Spleen (tissue), 11 donors: ENCODE measurements around the gene PTPRN2. TPM values are rescaled to one million over a fixed set of nuclear protein-coding genes. Genes with fewer than 3 reads are reported as not detected.

Experiments
- DNase-seq: peaks from one replicate; pipeline ENCODE4 v3.0.0-alpha.2; 2020
- H3K27ac ChIP-seq, 8 donors: fragments of 200-600 bp; sonication (generic) in 7 of 8; 1 replicate in 4 of 8; 2 replicates in 4 of 8; pipeline versions ENCODE4 v1.5.0 to v1.8.0; 2016 to 2021; ENCODE audit warnings: inconsistent platforms in 4 of 8, mild to moderate bottlenecking in 4 of 8, moderate library complexity in 1 of 8
- H3K27me3 ChIP-seq, 7 donors: fragments of 200-600 bp; sonication (generic) in 6 of 7; replicated peaks in 1 of 7; 1 replicate in 4 of 7; 2 replicates in 3 of 7; pipeline versions ENCODE4 v1.5.0 to v1.8.0; 2016 to 2021; ENCODE audit warnings: inconsistent platforms in 3 of 7, mild to moderate bottlenecking in 1 of 7
- H3K36me3 ChIP-seq, 6 donors: fragments of 200-600 bp; sonication (generic) in 5 of 6; 1 replicate in 4 of 6; 2 replicates in 2 of 6; pipeline versions ENCODE4 v1.5.0 to v1.8.0; 2016 to 2021; ENCODE audit warnings: inconsistent platforms in 2 of 6
- H3K4me1 ChIP-seq, 6 donors: fragments of 200-600 bp; sonication (generic) in 5 of 6; 1 replicate in 3 of 6; 2 replicates in 3 of 6; pipeline versions ENCODE4 v1.5.0 to v1.8.0; 2016 to 2021; ENCODE audit warnings: inconsistent platforms in 3 of 6
- H3K4me3 ChIP-seq, 8 donors: fragments of 200-600 bp; sonication (generic) in 7 of 8; 1 replicate in 4 of 8; 2 replicates in 4 of 8; pipeline versions ENCODE4 v1.5.0 to v1.8.0; 2016 to 2021; ENCODE audit warnings: inconsistent platforms in 4 of 8, mild to moderate bottlenecking in 4 of 8, moderate library complexity in 2 of 8
- H3K9me3 ChIP-seq, 8 donors: fragments of 200-600 bp; sonication (generic) in 7 of 8; 1 replicate in 4 of 8; 2 replicates in 4 of 8; pipeline versions ENCODE4 v1.5.0 to v1.8.0; 2016 to 2021; ENCODE audit warnings: inconsistent platforms in 4 of 8
- POLR2A ChIP-seq, 3 donors: fragments of 450-650 bp; IDR thresholded peaks; one replicate each; pipeline ENCODE4 v1.5.1; 2017; ENCODE audit warnings: antibody characterized with exemption in 3 of 3, mild to moderate bottlenecking in 1 of 3
- POLR2AphosphoS5 ChIP-seq, 3 donors: sonication (generic); formaldehyde crosslinking; IDR thresholded peaks; one replicate each; pipeline ENCODE4 v1.5.1; 2017; ENCODE audit warnings: antibody characterized with exemption in 3 of 3
- WGBS, 5 donors: extraction: QIAGEN DNeasy Blood & Tissue Kit in 3 of 5; methylation state at CpG; one replicate each; pipeline versions ENCODE4 v1.1.5 to v1.1.7; 2013 to 2018; 5-methylcytosine and 5-hydroxymethylcytosine counted together
- intact Hi-C: fragments of 100-400 bp; cut with DNase I; formaldehyde crosslinking; loops from one replicate; pipeline ENCODE4 v1.15.0; 2023; ENCODE audit warnings: low total_unique reads
- polyA plus RNA-seq, 3 donors: library from polyadenylated mRNA; stranded (reverse); fragments of 200-250 nt; gene quantifications; one replicate each; pipeline ENCODE4 v1.2.1, GENCODE V29; 2013
- total RNA-seq, 7 donors: library from RNA; depleted of rRNA in 3 of 7; stranded (reverse); fragments of >200 nt in 3 of 7; fragmentation: NEBNext Ultra II Directional in 4 of 7; extraction: Animal tissue kit (Norgen Biotek cat#: 25700) in 4 of 7; gene quantifications; one replicate each; pipeline versions ENCODE4 v1.1.0 to v1.2.1, GENCODE V29; 2016 to 2021
- TF ChIP-seq, protein P1 (sequence below), 11 experiments: fragments of 200-600 bp in 7 of 11; fragments of 450-650 bp in 4 of 11; sonication (generic) in 4 of 11; IDR thresholded peaks in 8 of 11; conservative IDR thresholded peaks in 3 of 11; 1 replicate in 7 of 11; 2 replicates in 4 of 11; pipeline versions ENCODE4 v1.4.0 to v1.8.0; 2016 to 2021; ENCODE audit warnings: antibody characterized with exemption in 11 of 11, inconsistent platforms in 4 of 11, mild to moderate bottlenecking in 1 of 11
- donor health status: healthy with polysubstance abuse.
- donor health status: DM: no; HTN: no; CAD: no; lungs with moderate emphysema.
- donor health status: DM: no; HTN: no; CAD: no.
- donor health status: Bipolar disorder and iron deficiency.
- donor health status: healthy.
- donor health status: DM: no; HTN: no; CAD: no.
- donor health status: DM: yes; HTN: yes; CAD: no.

Gene PTPRN2
- total and polyA plus RNA-seq, 10 donors = 7.0 to 22.8 (median 16.8) TPM

DNA sequence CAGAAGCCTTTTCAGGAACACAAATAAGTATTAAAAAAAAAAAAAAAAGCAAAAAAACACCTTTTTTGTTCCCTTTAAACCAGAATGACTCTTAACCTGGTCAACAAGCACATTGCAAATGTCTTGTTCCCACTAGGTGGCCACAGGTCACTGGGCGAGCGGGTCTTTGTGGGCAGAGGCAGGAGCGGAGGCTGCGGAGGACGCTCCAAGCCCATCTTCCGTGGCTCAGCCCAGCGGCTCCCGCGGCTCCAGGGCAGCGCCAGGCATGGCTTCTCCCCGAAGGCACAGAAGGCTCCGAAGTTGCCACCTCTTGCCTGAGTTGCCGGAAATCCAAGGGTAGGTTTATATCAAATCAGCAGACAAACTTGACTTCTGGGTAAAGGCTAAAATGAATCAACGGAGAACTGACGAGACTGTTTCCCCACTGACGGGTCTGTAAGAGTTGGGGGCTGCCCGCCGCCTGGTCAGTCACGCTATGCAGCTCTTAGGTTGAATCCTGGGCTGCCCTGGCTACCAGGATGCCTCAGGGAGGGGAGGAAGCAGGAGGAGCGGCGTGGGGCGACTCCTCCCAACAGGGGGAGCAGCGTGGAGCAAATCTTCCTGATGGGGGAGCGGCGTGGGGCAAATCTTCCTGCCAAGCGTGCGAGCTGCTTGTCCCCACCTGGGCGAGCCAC lies 144.5 kb downstream of the PTPRN2 start:
- H3K4me3 ChIP-seq = no peak overlapping the region
- no peaks in the 10 kb centered on the region for H3K9me3 ChIP-seq
- peaks cover 0 to 31% (median 0%) of the 10 kb centered on the region in 7 donors for H3K27me3 ChIP-seq
- TF ChIP-seq POLR2A (IDR thresholded peaks at IDR 0.05) (no peak), POLR2AphosphoS5 (IDR thresholded peaks at IDR 0.05) (no peak)
- TF ChIP-seq, protein P1, sequence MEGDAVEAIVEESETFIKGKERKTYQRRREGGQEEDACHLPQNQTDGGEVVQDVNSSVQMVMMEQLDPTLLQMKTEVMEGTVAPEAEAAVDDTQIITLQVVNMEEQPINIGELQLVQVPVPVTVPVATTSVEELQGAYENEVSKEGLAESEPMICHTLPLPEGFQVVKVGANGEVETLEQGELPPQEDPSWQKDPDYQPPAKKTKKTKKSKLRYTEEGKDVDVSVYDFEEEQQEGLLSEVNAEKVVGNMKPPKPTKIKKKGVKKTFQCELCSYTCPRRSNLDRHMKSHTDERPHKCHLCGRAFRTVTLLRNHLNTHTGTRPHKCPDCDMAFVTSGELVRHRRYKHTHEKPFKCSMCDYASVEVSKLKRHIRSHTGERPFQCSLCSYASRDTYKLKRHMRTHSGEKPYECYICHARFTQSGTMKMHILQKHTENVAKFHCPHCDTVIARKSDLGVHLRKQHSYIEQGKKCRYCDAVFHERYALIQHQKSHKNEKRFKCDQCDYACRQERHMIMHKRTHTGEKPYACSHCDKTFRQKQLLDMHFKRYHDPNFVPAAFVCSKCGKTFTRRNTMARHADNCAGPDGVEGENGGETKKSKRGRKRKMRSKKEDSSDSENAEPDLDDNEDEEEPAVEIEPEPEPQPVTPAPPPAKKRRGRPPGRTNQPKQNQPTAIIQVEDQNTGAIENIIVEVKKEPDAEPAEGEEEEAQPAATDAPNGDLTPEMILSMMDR (IDR thresholded peaks at IDR 0.05 in 8 of 11, conservative IDR thresholded peaks at IDR 0.05 in 3 of 11) = no peak
- 83 to 88% (median 85%) methylated on average over 27 to 28 of the region's 28 CpGs for WGBS, 5 donors
- DNase-seq = no peak
- intact Hi-C loops = no loop called here
- H3K36me3 ChIP-seq = no peaks in the 10 kb centered on the region
- H3K27ac ChIP-seq = no peak overlapping the region
- no peaks in the 10 kb centered on the region for H3K4me1 ChIP-seq

DNA sequence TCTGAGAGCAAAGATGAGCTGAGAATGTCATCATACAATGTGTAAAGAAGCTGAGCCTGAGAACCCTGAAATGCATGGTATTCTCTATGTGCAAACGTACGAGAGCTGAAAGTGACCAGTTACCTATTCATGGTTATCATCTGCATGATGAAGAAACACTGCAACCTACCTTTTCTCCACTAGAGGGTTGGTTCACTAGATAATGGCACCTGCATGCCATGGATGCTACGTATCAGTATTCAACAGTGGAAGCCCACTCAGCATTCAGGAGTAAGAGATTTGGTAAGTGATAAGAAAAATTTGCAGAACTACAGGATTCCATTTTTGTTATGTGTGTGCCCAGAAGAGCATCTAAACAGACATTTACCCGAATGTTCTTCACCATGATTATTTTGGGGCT lies 145.4 kb downstream of the PTPRN2 start:
- no peaks in the 10 kb centered on the region for H3K9me3 ChIP-seq
- 48 to 63% (median 59%) methylated on average over 4 of the region's 4 CpGs for WGBS, 5 donors
- H3K27ac ChIP-seq = no peak overlapping the region
- H3K36me3 ChIP-seq = no peaks in the 10 kb centered on the region
- peaks cover 0 to 29% (median 0%) of the 10 kb centered on the region in 7 donors for H3K27me3 ChIP-seq
- no peak for DNase-seq
- H3K4me3 ChIP-seq = no peak overlapping the region
- no peaks in the 10 kb centered on the region for H3K4me1 ChIP-seq
- TF ChIP-seq, protein P1 (IDR thresholded peaks at IDR 0.05 in 8 of 11, conservative IDR thresholded peaks at IDR 0.05 in 3 of 11) = peak in 1 of 11 experiments; percentile 16
- no peak for TF ChIP-seq POLR2AphosphoS5 (IDR thresholded peaks at IDR 0.05)
- intact Hi-C loops = no loop called here

DNA sequence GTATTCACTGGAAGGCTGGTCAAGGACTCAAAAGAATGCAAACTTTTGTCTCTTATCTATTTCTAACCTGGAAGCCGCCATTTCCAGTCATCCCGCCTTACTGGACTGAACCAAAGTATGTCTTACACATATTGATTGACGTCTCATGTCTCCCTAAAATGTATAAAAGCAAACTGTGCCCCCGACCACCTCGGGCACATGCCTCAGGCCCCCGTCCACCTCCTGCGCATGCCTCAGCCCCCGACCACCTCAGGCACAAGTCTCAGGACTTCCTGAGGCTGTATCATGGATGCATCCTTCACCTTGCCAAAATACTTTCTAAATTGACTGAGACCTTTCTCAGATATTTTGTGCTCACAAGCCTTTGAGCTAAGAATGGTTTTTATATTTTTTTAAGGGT lies 148.6 kb downstream of the PTPRN2 start:
- no peaks in the 10 kb centered on the region for H3K4me1 ChIP-seq
- no peak overlapping the region for H3K4me3 ChIP-seq
- no peaks in the 10 kb centered on the region for H3K9me3 ChIP-seq
- intact Hi-C loops = no loop called here
- no peak for TF ChIP-seq POLR2AphosphoS5 (IDR thresholded peaks at IDR 0.05)
- TF ChIP-seq, protein P1 (IDR thresholded peaks at IDR 0.05 in 8 of 11, conservative IDR thresholded peaks at IDR 0.05 in 3 of 11) = no peak
- no peak for TF ChIP-seq POLR2A (IDR thresholded peaks at IDR 0.05)
- H3K27ac ChIP-seq = no peak overlapping the region
- H3K36me3 ChIP-seq = no peaks in the 10 kb centered on the region
- peaks cover 0 to 34% (median 0%) of the 10 kb centered on the region in 7 donors for H3K27me3 ChIP-seq
- 70 to 85% (median 78%) methylated on average over 8 of the region's 8 CpGs for WGBS, 5 donors
- peak; percentile 34 for DNase-seq

DNA sequence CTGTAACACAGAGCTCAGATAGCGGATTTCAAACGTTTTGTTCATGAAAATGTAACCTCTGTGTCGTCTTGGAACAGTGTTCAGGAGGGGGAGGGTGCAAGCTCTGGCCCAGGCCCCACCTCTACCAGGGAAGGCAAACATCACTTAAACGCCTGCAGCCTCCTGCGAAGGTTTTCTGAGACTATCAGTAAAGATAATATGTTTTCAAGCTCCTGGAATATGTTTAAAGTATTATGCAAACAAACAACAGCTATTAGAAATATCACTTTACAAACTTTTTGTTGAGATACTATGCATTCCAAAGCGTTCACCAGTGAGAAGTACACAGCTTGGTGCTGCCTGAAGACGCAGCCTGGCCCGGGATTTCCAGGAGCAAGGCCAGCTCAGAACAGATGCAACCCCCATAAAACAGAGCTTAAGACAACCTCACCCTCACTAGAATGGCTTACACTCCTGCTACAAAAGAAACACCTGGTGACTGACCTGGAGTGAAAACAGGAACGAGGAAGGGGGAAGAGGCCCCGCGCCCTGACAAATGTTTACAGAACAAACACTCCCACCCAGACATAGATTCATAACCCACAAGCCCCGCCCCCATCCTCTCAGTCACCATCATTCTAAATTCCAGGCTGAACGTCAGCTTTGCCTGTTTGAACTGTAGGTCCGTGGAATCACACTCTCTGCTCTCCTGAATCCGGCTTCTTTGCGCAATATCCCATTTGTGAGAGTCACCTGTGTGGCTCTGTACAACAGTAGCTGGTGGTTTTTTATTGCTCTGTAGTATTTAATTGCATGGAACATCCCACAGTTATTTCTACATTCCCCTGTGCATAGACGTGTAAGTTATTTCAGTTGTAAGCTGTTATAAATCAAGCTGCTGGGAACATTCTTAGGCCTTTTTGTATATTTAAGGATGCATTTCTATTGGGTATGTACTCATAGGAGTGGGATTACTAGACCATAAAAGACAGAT lies 155.0 kb downstream of the PTPRN2 start:
- Histone ChIP-seq H3K9me3 (no peaks in the 10 kb centered on the region), H3K4me3 (no peak overlapping the region), H3K36me3 (no peaks in the 10 kb centered on the region), H3K27ac (no peak overlapping the region), H3K4me1 (no peaks in the 10 kb centered on the region), H3K27me3 (peaks cover 0 to 33% (median 0%) of the 10 kb centered on the region in 7 donors)
- peak; percentile 56 for DNase-seq
- 36 to 46% (median 37%) methylated on average over 17 of the region's 17 CpGs for WGBS, 5 donors
- TF ChIP-seq POLR2AphosphoS5 (IDR thresholded peaks at IDR 0.05) (no peak), POLR2A (IDR thresholded peaks at IDR 0.05) (no peak)
- TF ChIP-seq, protein P1 (IDR thresholded peaks at IDR 0.05 in 8 of 11, conservative IDR thresholded peaks at IDR 0.05 in 3 of 11) = no peak
- intact Hi-C loops = no loop called here
